GM21381 (cell line): ENCODE results near the gene FLVCR2.

Source experiments
- ATAC-seq: cut with Tn5 transposase; IDR thresholded peaks from one replicate; pipeline ENCODE4 v1.9.1; 2021; ENCODE audit warnings: mild to moderate bottlenecking, moderate library complexity; ENCODE audit not compliant: unreplicated experiment

FLVCR2 gene

GRCh38 chr14:75626396-75626795 is 48.0 kb downstream of the FLVCR2 start:
- no peak for ATAC-seq

- no peak for ATAC-seq
Measured at GRCh38 chr14:75626863-75627262, 48.4 kb downstream of the FLVCR2 start.

GRCh38 chr14:75627406-75627805 is 49.0 kb downstream of the FLVCR2 start:
- ATAC-seq, result no peak

GRCh38 chr14:75628816-75629215 is 50.4 kb downstream of the FLVCR2 start:
- no peak for ATAC-seq

GRCh38 chr14:75630695-75631452 is 52.5 kb downstream of the FLVCR2 start:
- no peak for ATAC-seq

- ATAC-seq, result no peak
Measured at GRCh38 chr14:75631453-75631831, 53.0 kb downstream of the FLVCR2 start.

GRCh38 chr14:75634848-75635247 is 56.4 kb downstream of the FLVCR2 start:
- ATAC-seq, result no peak

GRCh38 chr14:75636100-75636692 is 57.8 kb downstream of the FLVCR2 start:
- ATAC-seq, result no peak

GRCh38 chr14:75640876-75641275 is 62.5 kb downstream of the FLVCR2 start:
- ATAC-seq, result no peak

- no peak for ATAC-seq
Measured at GRCh38 chr14:75643985-75644384, 65.6 kb downstream of the FLVCR2 start.

GRCh38 chr14:75645056-75645455 is 66.6 kb downstream of the FLVCR2 start:
- ATAC-seq, result no peak

GRCh38 chr14:75646762-75647161 is 68.3 kb downstream of the FLVCR2 start:
- no peak for ATAC-seq

- ATAC-seq, result no peak
Measured at GRCh38 chr14:75647640-75648039, 69.2 kb downstream of the FLVCR2 start.

- ATAC-seq, result no peak
Measured at GRCh38 chr14:75648066-75648838, 69.8 kb downstream of the FLVCR2 start.

- ATAC-seq, result no peak
Measured at GRCh38 chr14:75649337-75649736, 70.9 kb downstream of the FLVCR2 start.

GRCh38 chr14:75649773-75650172 is 71.4 kb downstream of the FLVCR2 start:
- ATAC-seq, result no peak

GRCh38 chr14:75650253-75651058 is 72.0 kb downstream of the FLVCR2 start:
- ATAC-seq, result no peak

GRCh38 chr14:75653563-75653962 is 75.1 kb downstream of the FLVCR2 start:
- ATAC-seq, result no peak

- ATAC-seq, result no peak
Measured at GRCh38 chr14:75654127-75654732, 75.8 kb downstream of the FLVCR2 start.

GRCh38 chr14:75655235-75655634 is 76.8 kb downstream of the FLVCR2 start:
- ATAC-seq, result no peak

GRCh38 chr14:75657331-75657730 is 78.9 kb downstream of the FLVCR2 start:
- ATAC-seq, result no peak
